Activated T-cell treated with anti-CD3 and anti-CD28 coated beads, Interleukin-2, amount 50 U/mL, for 24 hours (primary cell): ENCODE measurements around the gene RPN2.
A peak's percentile ranks its signal among the peaks of the same experiment; 100 is the strongest.

Experiments
- DNase-seq: peaks from one replicate; pipeline ENCODE4 v3.0.0-alpha.2; 2020
- H3K27ac Mint-ChIP-seq: 2 replicates; pipeline ENCODE4 v1.8.0; 2020; ENCODE audit warnings: mild to moderate bottlenecking, mixed read lengths
- H3K27me3 Mint-ChIP-seq: 2 replicates; pipeline ENCODE4 v1.8.0; 2020; ENCODE audit warnings: mixed read lengths
- H3K36me3 Mint-ChIP-seq: 2 replicates; pipeline ENCODE4 v1.8.0; 2020; ENCODE audit warnings: low read depth, mixed read lengths
- H3K4me1 Mint-ChIP-seq: 2 replicates; pipeline ENCODE4 v1.8.0; 2020; ENCODE audit warnings: low read depth, mixed read lengths
- H3K4me3 Mint-ChIP-seq: 2 replicates; pipeline ENCODE4 v1.8.0; 2020; ENCODE audit warnings: mild to moderate bottlenecking, moderate library complexity, mixed read lengths
- H3K9me3 Mint-ChIP-seq: 2 replicates; pipeline ENCODE4 v1.8.0; 2020; ENCODE audit warnings: mixed read lengths

RPN2 gene

DNA sequence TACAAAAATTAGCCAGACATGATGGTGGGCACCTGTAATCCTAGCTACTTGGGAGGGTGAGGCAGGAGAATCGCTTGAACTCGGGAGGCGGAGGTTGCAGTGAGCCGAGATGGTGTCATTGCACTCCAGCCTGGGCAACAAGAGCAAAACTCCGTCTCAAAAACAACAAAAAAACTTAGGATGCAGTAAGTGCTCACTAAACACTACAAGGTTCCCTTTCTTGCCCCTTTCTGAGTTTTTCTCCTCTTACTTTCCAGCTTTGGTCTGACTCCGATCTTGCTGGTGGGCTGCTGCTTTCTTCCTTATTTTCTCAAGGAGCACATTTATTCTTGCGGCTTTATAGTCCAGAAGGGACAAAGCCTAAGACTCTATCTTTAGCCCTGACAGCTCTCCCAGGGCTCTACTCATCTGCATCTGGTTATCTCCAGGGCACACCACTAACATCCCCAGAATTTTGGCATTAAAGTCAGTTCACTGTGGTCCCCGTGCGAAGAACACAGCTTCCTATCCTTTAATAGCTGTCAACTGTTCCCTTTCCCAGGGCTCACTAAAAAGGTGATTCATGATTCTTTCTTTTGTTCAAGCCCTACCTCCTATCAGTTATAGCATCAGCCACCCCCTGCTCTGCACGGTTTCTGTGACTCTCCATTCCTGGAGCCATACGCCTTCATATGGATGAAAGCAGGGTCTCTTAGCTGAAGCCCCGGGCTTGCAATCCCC is 17.1 kb upstream of the RPN2 start:
- H3K27ac Mint-ChIP-seq, result no peak overlapping the region
- no peaks in the 10 kb centered on the region for H3K27me3 Mint-ChIP-seq
- H3K4me3 Mint-ChIP-seq, result no peak overlapping the region
- no peaks in the 10 kb centered on the region for H3K36me3 Mint-ChIP-seq
- no peaks in the 10 kb centered on the region for H3K4me1 Mint-ChIP-seq
- no peaks in the 10 kb centered on the region for H3K9me3 Mint-ChIP-seq
- no peak for DNase-seq

DNA sequence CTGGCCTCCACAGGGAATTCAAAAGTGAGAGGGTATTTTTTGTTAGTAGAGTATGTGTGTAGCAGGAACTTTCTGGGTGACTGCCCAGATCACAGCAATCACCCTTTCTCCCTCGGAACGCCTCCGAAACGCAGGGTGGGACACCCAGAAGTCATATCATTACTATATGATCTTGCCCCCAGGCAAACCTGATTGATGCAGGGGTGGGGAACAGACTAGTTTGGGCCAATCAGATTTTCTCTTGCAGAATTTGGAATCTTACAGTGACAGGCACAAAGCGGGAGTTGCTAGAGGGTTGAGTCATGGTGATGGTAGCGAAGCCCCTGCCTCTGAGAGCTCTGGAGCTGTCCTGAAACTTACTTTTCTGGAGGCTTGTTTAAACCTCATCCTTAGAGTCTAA is 16.5 kb upstream of the RPN2 start:
- no peak overlapping the region for H3K27ac Mint-ChIP-seq
- H3K4me3 Mint-ChIP-seq, result no peak overlapping the region
- no peaks in the 10 kb centered on the region for H3K27me3 Mint-ChIP-seq
- DNase-seq, result no peak
- no peaks in the 10 kb centered on the region for H3K36me3 Mint-ChIP-seq
- H3K9me3 Mint-ChIP-seq, result no peaks in the 10 kb centered on the region
- no peaks in the 10 kb centered on the region for H3K4me1 Mint-ChIP-seq

DNA sequence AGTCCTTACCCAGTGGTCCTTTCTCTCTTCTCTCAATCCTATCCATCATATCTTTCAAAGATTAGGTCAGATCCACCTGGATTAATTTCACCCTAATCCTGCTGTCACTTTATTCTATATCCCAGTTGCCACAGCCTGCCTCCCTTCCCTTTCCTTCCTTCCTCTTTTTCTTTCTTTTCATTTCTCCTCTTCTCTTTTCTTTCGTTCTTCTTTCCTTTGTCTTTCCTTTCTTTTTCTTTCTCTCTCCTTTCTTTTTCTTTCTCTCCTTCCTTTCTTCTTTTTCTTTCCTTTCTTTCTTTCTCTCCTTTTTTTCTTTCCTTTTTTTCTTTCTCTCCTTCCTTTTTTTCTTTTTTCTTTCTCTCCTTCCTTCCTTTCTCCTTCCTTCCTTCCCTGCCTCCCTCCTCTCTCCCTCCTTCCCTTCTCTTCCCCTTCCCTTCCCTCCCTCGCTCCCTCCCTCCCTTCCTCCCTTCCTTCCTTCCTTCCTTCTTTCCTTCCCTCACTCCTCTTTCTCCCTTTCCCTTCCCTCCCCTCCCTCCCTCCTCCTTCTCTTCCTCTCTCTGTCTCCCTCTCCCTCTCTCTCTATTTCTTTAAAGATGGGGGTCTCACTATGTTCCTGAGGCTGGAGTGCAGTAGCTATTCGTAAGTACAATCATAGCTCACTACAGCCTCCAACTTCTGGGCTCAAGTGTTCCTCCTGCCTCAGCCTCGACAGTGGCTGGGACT is 15.1 kb upstream of the RPN2 start:
- Mint-ChIP-seq H3K27ac (no peak overlapping the region), H3K27me3 (no peaks in the 10 kb centered on the region), H3K4me1 (no peaks in the 10 kb centered on the region), H3K4me3 (no peak overlapping the region), H3K36me3 (no peaks in the 10 kb centered on the region), H3K9me3 (no peaks in the 10 kb centered on the region)
- no peak for DNase-seq

DNA sequence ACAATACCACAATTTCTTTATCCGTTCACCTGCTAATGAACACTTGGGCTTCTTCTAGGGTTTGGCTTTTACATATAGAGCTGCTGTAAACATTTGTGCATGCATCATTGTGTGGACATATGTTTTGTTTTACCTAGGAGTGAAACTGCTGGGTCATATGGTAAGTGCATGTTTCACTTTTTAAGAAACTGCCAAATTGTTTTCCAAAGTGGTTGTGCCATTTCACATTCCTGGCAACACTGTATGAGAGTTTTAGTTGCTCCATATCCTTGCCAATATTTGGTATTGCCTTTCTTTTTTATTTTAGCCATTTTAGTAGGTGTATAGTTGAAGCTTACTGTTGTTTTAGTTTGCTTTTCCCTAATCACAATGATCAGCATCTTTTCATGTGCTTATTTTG is 14.1 kb upstream of the RPN2 start:
- H3K27ac Mint-ChIP-seq, result no peak overlapping the region
- no peaks in the 10 kb centered on the region for H3K9me3 Mint-ChIP-seq
- H3K36me3 Mint-ChIP-seq, result no peaks in the 10 kb centered on the region
- DNase-seq, result no peak
- no peaks in the 10 kb centered on the region for H3K27me3 Mint-ChIP-seq
- H3K4me1 Mint-ChIP-seq, result no peaks in the 10 kb centered on the region
- H3K4me3 Mint-ChIP-seq, result no peak overlapping the region

DNA sequence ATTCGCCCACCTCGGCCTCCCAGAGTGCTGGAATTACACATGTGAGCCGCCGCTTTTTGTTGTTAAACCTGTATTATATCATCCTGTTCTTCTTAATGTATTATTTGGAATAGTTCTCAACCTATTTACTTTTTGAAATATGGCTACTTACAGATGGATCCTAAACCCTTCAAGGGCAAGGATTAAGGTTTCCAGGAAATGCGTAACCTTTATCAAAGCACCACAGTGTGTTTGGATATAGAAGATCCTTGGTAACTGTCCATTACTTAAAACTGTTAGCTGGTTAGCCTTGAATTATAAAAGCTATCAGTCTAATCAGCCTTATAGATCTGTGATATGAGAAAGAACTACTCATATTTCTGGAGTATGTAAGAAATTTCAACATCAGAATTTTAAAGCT is 12.3 kb upstream of the RPN2 start:
- DNase-seq, result no peak
- no peaks in the 10 kb centered on the region for H3K9me3 Mint-ChIP-seq
- no peaks in the 10 kb centered on the region for H3K4me1 Mint-ChIP-seq
- no peak overlapping the region for H3K27ac Mint-ChIP-seq
- H3K36me3 Mint-ChIP-seq, result no peaks in the 10 kb centered on the region
- H3K4me3 Mint-ChIP-seq, result no peak overlapping the region
- H3K27me3 Mint-ChIP-seq, result no peaks in the 10 kb centered on the region

DNA sequence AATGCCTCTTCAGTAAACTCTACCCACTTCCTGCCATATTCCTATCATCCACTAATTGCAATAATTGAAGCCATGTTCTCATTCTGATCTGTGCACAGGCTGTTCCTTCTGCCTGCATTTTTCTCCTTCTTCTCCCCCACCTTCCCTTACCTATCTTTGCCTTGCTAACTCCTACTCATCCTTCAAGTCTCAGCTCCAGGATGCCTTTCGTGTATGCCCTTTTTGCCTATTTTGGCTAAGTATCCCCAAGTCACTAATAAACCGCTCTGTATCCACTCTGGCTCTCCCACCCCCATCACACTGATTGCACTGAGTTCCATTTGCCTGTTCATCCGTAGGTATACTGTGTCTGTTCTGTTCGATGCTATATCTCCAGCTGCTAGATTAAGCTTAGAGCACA is 6.3 kb upstream of the RPN2 start:
- DNase-seq, result no peak
- Mint-ChIP-seq H3K4me1 (peaks cover under 1% of the 10 kb centered on the region), H3K4me3 (no peak overlapping the region), H3K9me3 (no peaks in the 10 kb centered on the region), H3K27me3 (no peaks in the 10 kb centered on the region), H3K27ac (no peak overlapping the region), H3K36me3 (no peaks in the 10 kb centered on the region)

DNA sequence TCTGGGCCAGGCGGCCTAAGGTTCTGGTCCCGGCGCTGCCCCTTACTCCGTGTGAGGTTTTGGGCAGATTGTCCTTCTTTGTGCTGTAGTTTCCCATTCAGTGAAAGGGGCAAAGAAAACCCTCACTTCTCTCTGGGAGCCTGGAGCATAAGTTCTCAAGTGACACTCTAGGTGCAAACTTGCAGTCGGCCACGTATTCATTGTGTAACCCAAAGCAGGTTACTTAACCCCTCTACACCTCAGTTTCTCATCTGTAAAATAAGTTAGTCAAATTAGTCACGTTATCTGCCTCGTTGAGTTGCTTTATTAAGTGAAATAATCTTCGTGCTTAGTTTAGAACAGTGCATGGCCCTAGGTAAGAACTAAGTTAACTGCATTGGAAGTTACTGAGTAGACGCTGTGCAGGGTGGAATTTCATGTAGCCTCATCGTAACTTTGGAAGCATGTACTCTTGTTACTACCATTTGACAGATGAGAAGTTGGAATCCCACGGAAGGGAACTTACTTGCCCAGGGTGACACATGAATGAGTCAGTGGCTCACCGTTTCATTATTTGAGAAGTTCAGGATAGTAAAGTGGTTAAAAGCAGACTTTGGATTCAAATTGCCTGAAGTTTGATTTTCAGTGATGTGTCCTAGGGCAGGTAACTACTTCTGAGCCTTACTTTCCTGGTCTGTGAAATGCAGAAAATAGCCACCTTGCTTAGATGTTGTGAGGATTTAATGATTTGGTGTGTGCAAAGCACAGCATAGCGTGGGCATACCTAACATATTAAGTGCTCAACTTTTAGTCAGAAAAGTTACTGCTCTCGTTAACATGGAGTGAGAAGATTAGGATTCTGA is 774 bp downstream of the RPN2 start:
- Mint-ChIP-seq H3K4me1 (peaks cover 48% of the 10 kb centered on the region), H3K27ac (peak overlapping the region; percentile 98), H3K27me3 (no peaks in the 10 kb centered on the region), H3K36me3 (peaks cover 62% of the 10 kb centered on the region), H3K4me3 (peak overlapping the region; percentile 98), H3K9me3 (no peaks in the 10 kb centered on the region)
- no peak for DNase-seq

DNA sequence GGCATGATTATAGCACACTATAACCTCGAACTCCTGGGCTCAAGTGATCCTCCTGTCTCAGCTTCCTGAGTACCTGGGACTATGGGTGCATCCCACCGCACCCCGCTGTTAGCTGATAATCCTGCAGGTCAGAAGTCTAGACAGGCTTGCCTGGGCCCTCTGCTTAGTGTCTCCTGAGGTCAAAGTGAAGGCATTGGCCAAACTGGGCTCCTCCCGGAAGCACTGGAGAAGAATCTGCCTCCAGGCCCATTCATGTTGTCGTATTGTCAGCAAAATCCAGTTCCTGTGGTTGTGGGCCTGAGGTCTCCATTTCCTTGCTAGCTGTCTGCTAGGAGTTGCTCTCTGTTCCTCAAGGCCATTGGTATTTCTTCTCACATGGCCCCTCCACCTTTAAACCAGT is 6.6 kb downstream of the RPN2 start:
- Mint-ChIP-seq H3K4me1 (peaks cover 72% of the 10 kb centered on the region), H3K27ac (peak overlapping the region; percentile 67), H3K36me3 (peaks cover 90% of the 10 kb centered on the region)

DNA sequence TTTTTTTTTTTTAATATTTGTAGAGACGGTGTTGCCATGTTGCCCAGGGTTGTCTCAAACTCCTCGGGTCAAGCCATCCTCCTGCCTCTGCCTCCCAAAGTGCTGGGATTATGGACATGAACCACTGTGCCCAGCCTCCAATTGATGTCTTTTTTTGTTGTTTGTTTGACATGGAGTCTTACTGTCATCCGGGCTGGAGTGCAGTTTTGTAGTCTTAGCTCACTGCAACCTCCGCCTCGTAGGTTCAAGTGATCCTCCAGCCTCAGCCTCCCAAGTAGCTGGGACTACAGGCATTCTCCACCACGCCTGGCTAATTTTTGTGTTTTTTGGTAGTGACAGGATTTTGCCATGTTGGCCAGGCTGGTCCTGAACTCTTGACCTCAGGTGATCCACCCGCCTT is 9.7 kb downstream of the RPN2 start:
- no peak overlapping the region for H3K4me3 Mint-ChIP-seq
- no peaks in the 10 kb centered on the region for H3K9me3 Mint-ChIP-seq
- DNase-seq, result no peak
- no peaks in the 10 kb centered on the region for H3K27me3 Mint-ChIP-seq
- H3K27ac Mint-ChIP-seq, result peak overlapping the region; percentile 82
- peaks cover 68% of the 10 kb centered on the region for H3K4me1 Mint-ChIP-seq
- peaks cover 85% of the 10 kb centered on the region for H3K36me3 Mint-ChIP-seq

More for the DNA sequence above, 6.6 kb downstream of the RPN2 start:
- Mint-ChIP-seq H3K4me3 (no peak overlapping the region), H3K9me3 (no peaks in the 10 kb centered on the region), H3K27me3 (no peaks in the 10 kb centered on the region)
- DNase-seq, result no peak

DNA sequence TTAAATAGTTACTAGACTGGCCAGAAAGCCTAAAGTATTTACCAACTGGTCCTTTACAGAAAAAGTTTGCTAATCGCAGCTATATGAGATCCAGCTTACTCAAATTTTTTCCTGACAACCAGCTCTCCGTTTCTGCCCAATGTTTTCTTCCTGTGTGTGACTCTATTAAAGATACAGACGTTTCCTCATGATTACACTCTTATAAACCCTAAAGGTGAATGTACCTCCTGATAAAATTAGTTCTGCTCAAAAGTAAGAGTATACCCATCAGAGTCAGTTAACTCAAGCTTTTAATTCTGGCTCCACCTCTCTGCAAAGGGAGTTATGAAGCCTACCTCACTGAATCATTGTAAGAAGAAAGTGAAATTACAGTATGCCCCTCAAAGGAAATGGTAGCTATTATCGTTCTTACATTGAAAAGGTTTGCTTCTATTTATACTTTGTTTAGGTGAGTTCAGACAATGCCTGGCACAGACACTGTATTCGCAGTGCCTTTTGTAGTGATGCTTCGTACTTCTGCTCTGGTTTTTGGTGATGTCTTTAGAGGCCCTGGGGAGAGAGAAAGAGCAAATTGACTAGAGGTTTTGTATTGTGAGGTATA is 10.4 kb downstream of the RPN2 start:
- H3K4me1 Mint-ChIP-seq, result peaks cover 69% of the 10 kb centered on the region
- peaks cover 83% of the 10 kb centered on the region for H3K36me3 Mint-ChIP-seq
- no peaks in the 10 kb centered on the region for H3K27me3 Mint-ChIP-seq
- no peaks in the 10 kb centered on the region for H3K9me3 Mint-ChIP-seq
- no peak for DNase-seq
- peak overlapping the region; percentile 82 for H3K27ac Mint-ChIP-seq
- peak overlapping the region; percentile 26 for H3K4me3 Mint-ChIP-seq

DNA sequence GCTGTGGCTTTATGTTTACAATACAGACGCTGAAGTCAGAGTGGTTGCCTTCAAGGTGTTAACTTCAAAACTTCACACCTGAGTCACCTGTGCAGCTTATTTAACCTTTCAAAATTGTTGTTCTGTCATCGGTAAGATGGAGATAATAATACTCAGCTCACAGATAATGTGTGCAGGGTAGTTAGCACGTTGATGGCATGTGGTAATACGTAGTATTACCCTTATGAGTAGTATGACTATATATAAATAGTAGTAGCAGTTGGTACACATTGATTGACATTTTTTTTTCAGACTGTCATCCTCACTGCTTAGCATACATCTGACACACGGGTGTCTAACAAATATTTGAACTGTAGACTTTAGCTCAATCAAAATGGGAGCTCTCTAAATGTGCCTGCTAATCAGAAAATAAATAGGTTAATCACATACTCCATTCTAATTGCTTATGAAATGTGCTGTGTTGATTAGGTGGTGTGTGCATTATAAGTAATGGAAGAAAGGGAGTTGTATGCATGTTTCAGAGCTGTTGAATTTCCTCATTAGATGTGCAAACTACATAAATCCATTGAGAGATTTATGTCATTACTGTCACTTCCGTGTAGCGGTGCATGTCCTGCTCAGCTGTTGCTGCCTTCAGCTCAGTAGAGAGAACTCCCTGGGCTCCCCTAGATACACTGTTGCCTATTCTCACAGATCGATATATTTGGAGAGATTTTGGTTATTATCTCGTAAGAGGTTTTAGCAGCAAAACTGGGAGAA is 11.4 kb downstream of the RPN2 start:
- peaks cover 79% of the 10 kb centered on the region for H3K36me3 Mint-ChIP-seq
- peak overlapping the region; percentile 68 for H3K27ac Mint-ChIP-seq
- H3K4me3 Mint-ChIP-seq, result no peak overlapping the region
- no peaks in the 10 kb centered on the region for H3K9me3 Mint-ChIP-seq
- peaks cover 76% of the 10 kb centered on the region for H3K4me1 Mint-ChIP-seq
- no peaks in the 10 kb centered on the region for H3K27me3 Mint-ChIP-seq
- no peak for DNase-seq

DNA sequence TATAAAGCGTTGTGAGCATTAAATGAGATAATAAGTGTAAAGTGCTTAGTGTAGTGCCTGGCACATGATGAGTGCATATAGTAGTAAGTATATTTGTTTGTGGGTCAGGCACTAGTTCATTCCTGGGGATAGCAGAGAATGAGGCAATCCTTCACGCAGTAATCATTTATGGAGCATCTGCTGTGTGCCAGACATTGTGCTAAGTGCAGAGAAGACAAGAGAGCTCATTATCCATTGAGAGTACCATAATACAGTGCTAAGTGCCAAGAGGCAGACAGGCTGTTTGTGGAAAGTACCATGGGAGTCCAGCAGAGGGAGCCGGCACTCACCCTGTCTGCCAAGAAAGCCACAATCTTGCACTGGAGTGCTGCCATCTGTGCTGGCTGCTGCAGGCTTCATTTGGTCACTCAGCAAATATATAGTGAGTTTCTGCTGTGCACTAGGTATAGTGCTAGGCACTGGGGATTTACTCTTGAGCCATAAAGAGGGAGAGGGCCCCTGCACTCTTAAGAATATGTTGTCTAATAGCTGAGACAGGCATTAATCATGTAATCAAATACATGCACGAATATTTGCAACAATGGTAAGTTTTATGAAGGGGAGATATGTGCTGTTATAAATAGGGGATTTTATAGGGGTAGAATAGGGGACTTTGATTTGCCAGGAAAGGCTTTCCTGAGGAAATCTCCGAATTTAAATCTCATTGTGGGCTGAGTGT is 13.2 kb downstream of the RPN2 start:
- Mint-ChIP-seq H3K27ac (no peak overlapping the region), H3K4me1 (peaks cover 79% of the 10 kb centered on the region), H3K4me3 (no peak overlapping the region), H3K27me3 (no peaks in the 10 kb centered on the region), H3K9me3 (no peaks in the 10 kb centered on the region), H3K36me3 (peaks cover 81% of the 10 kb centered on the region)
- DNase-seq, result peak; percentile 78

DNA sequence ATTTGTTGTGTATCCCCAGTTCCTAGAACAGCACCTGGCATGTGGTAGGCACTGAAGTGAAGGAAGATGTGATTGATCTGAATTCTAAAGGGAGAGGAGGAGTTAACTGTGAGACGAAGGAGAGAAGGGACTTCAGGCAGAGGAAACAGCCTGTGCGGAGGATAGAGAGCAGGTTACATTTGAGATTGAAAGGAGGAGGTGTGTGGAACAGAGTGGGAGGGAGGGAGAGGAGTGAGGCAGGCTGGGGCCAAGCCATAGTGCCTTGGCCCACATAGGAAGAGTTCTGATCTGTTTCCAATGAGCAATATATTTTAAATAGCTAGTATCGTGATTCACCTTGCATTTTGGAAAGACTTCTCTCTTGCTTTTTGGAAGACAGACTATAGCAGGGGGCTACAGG is 14.1 kb downstream of the RPN2 start:
- Mint-ChIP-seq H3K4me1 (peaks cover 75% of the 10 kb centered on the region), H3K27ac (peak overlapping the region; percentile 88), H3K36me3 (peaks cover 82% of the 10 kb centered on the region), H3K27me3 (no peaks in the 10 kb centered on the region), H3K4me3 (no peak overlapping the region), H3K9me3 (no peaks in the 10 kb centered on the region)
- no peak for DNase-seq
